Keratinocyte (primary cell): ENCODE data around the gene SLC16A1. TPM values are rescaled to one million over a fixed set of nuclear protein-coding genes. Genes with fewer than 3 reads are reported as not detected.
A peak's percentile ranks its signal among the peaks of the same experiment; 100 is the strongest.

ENCODE experiments used
- DNase-seq: peaks from one replicate; pipeline ENCODE4 v3.0.0-alpha.2; 2011; ENCODE audit warnings: low read depth, missing footprints, low spot score
- FAIRE-seq: peaks from 2 replicates; lab custom pipeline; 2011; peaks lifted over from hg19 to GRCh38; lab: Jason Lieb, UNC
- H2AFZ ChIP-seq: 2 replicates; pipeline ENCODE4 v1.6.0; 2012; ENCODE audit warnings: low read length, control low read depth, inconsistent platforms; ENCODE audit not compliant: control insufficient read depth
- H3K27ac ChIP-seq: 2 replicates; pipeline ENCODE4 v1.5.1; 2011; ENCODE audit warnings: low read length; ENCODE audit not compliant: control insufficient read depth, insufficient read depth
- H3K27me3 ChIP-seq: 3 replicates; pipeline ENCODE4 v1.6.0; 2011; ENCODE audit warnings: low read length; ENCODE audit not compliant: control insufficient read depth, insufficient read depth; ENCODE audit errors: extremely low read depth
- H3K36me3 ChIP-seq, 2 experiments: 2 replicates in 1 of 2; 3 replicates in 1 of 2; pipeline ENCODE4 v1.5.1; 2011; ENCODE audit warnings: low read length in 2 of 2, mild to moderate bottlenecking in 1 of 2; ENCODE audit not compliant: control insufficient read depth in 2 of 2, insufficient read depth in 2 of 2; ENCODE audit errors: extremely low read depth in 1 of 2
- H3K4me1 ChIP-seq: 3 replicates; pipeline ENCODE4 v1.5.1; 2011; ENCODE audit warnings: low read length; ENCODE audit not compliant: control insufficient read depth, insufficient read depth; ENCODE audit errors: extremely low read depth
- H3K4me2 ChIP-seq: 3 replicates; pipeline ENCODE4 v1.6.0; 2011; ENCODE audit warnings: low read depth, low read length; ENCODE audit not compliant: control insufficient read depth, insufficient read depth; ENCODE audit errors: extremely low read depth
- H3K4me3 ChIP-seq, 3 experiments: fragments of 200-600 bp in 1 of 3; sonication (generic) in 1 of 3; 2 replicates in 2 of 3; 3 replicates in 1 of 3; pipeline ENCODE4 v1.5.1; 2011 to 2016; ENCODE audit warnings: low read length in 3 of 3, mild to moderate bottlenecking in 3 of 3, control low read depth in 2 of 3, inconsistent platforms in 1 of 3, low read depth in 1 of 3, mixed read lengths in 1 of 3, mixed run types in 1 of 3, moderate library complexity in 1 of 3; ENCODE audit not compliant: control insufficient read depth in 2 of 3, insufficient read depth in 2 of 3; ENCODE audit errors: extremely low read depth in 1 of 3
- H3K79me2 ChIP-seq: 2 replicates; pipeline ENCODE4 v1.6.0; 2012; ENCODE audit warnings: low read length; ENCODE audit not compliant: control insufficient read depth, insufficient read depth
- H3K9ac ChIP-seq: 3 replicates; pipeline ENCODE4 v1.6.0; 2011; ENCODE audit warnings: low read length; ENCODE audit not compliant: control insufficient read depth, insufficient read depth; ENCODE audit errors: extremely low read depth
- H3K9me1 ChIP-seq: 3 replicates; pipeline ENCODE4 v1.6.0; 2011; ENCODE audit warnings: low read length; ENCODE audit not compliant: control insufficient read depth, insufficient read depth; ENCODE audit errors: extremely low read depth
- H3K9me3 ChIP-seq: 2 replicates; pipeline ENCODE4 v1.5.1; 2012; ENCODE audit warnings: low read depth, low read length; ENCODE audit not compliant: control insufficient read depth
- H4K20me1 ChIP-seq: 3 replicates; pipeline ENCODE4 v1.6.0; 2011; ENCODE audit warnings: low read length; ENCODE audit not compliant: control insufficient read depth, insufficient read depth; ENCODE audit errors: extremely low read depth
- EZH2 ChIP-seq: IDR thresholded peaks from one replicate; pipeline ENCODE4 v1.6.1; 2012; ENCODE audit warnings: inconsistent platforms, mild to moderate bottlenecking, low read length, moderate library complexity
- dilution Hi-C: fragments of 300-500 bp; cut with MboI; formaldehyde crosslinking; loops from one replicate; pipeline ENCODE4 v1.7.0; 2020; ENCODE audit warnings: low sequenced_read_pairs; ENCODE audit not compliant: extremely low pct_ligation_motif_present
- polyA plus RNA-seq, 5 experiments: library from polyadenylated mRNA; depleted of rRNA in 3 of 5; stranded (reverse) in 3 of 5; stranded (forward) in 1 of 5; unstranded in 1 of 5; fragments of >200 nt; gene quantifications; 1 replicate in 1 of 5; 2 replicates in 3 of 5; 3 replicates in 1 of 5; pipeline versions ENCODE4 v1.2.1 to v1.2.3, GENCODE V29; 2011 to 2012; ENCODE audit warnings: missing spikeins in 2 of 5, low read depth in 1 of 5, low replicate concordance in 1 of 5
- TF ChIP-seq, protein P1 (sequence below), 3 experiments: IDR thresholded peaks in 1 of 3; conservative IDR thresholded peaks in 1 of 3; optimal IDR thresholded peaks in 1 of 3; 2 replicates in 2 of 3; 3 replicates in 1 of 3; pipeline versions ENCODE3 to v1.5.1; 2011; ENCODE audit warnings: low read length in 3 of 3, mild to moderate bottlenecking in 3 of 3, moderate library complexity in 2 of 3, control low read depth in 1 of 3, inconsistent platforms in 1 of 3; ENCODE audit not compliant: insufficient read depth in 2 of 3; ENCODE audit errors: extremely low read depth in 1 of 3

Gene SLC16A1
- polyA plus RNA-seq, 1 donor (not counting 4 experiments of a cell fraction or from before 2014, with no cell fraction given): 242 TPM

DNA sequence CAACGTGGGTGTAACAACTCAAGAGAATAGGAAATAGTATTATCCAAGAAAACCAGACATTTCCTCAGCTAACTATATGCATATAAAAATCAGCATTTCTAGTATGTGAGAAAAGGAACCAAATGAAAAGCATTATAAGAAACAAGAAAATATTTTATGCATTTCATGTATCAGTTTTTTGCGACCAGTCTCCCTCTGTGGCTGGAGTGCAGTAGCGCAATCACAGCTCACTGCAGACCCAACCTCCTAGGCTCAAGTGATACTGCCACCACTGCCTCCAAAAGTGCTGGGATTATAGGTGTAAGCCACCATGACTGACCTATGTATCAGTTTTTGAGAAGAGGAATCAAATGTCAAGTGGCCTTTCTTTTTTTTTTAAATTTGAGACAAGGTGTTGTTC, 31.0 kb downstream of the SLC16A1 start:
- Histone ChIP-seq H3K4me2 (no peak overlapping the region), H3K79me2 (peaks cover 65% of the 10 kb centered on the region), H3K27me3 (no peaks in the 10 kb centered on the region), H3K9me3 (no peaks in the 10 kb centered on the region), H3K4me3 (no peak overlapping the region), H2AFZ (no peak overlapping the region), H3K27ac (no peak overlapping the region), H3K9ac (no peak overlapping the region), H4K20me1 (no peaks in the 10 kb centered on the region), H3K36me3 (peaks cover 17 to 39% of the 10 kb centered on the region in 2 experiments), H3K4me1 (peaks cover 1% of the 10 kb centered on the region), H3K9me1 (no peaks in the 10 kb centered on the region)
- FAIRE-seq (no peak), DNase-seq (no peak)
- TF ChIP-seq, protein P1, sequence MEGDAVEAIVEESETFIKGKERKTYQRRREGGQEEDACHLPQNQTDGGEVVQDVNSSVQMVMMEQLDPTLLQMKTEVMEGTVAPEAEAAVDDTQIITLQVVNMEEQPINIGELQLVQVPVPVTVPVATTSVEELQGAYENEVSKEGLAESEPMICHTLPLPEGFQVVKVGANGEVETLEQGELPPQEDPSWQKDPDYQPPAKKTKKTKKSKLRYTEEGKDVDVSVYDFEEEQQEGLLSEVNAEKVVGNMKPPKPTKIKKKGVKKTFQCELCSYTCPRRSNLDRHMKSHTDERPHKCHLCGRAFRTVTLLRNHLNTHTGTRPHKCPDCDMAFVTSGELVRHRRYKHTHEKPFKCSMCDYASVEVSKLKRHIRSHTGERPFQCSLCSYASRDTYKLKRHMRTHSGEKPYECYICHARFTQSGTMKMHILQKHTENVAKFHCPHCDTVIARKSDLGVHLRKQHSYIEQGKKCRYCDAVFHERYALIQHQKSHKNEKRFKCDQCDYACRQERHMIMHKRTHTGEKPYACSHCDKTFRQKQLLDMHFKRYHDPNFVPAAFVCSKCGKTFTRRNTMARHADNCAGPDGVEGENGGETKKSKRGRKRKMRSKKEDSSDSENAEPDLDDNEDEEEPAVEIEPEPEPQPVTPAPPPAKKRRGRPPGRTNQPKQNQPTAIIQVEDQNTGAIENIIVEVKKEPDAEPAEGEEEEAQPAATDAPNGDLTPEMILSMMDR (optimal IDR thresholded peaks at IDR 0.05 in 1 of 3, IDR thresholded peaks at IDR 0.05 in 1 of 3, conservative IDR thresholded peaks at IDR 0.05 in 1 of 3; ENCODE audit: extremely low read depth in 1 of 3, insufficient read depth in 2 of 3, low read length in 3 of 3): no peak
- no peak for TF ChIP-seq EZH2
- dilution Hi-C loops: no loop called here

DNA sequence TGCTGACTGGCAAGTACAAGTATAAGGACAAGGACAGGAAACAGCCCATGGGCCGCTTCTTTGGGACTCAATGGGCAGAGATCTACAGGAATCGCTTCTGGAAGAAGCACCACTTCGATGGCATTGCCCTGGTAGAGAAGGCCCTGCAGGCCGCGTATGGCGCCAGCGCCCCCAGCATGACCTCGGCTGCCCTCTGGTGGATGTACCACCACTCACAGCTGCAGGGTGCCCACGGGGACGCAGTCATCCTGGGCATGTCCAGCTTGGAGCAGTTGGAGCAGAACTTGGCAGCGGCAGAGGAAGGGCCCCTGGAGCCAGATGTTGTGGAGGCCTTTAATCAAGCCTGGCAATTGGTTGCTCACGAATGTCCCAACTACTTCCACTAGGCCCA, 32.0 kb downstream of the SLC16A1 start:
- Histone ChIP-seq H2AFZ (no peak overlapping the region), H3K79me2 (peaks cover 55% of the 10 kb centered on the region), H3K9me1 (no peaks in the 10 kb centered on the region), H3K4me3 (no peak overlapping the region), H4K20me1 (no peaks in the 10 kb centered on the region), H3K4me1 (no peaks in the 10 kb centered on the region), H3K27me3 (no peaks in the 10 kb centered on the region), H3K4me2 (no peak overlapping the region), H3K9ac (no peak overlapping the region), H3K9me3 (no peaks in the 10 kb centered on the region), H3K36me3 (peaks cover 16 to 35% of the 10 kb centered on the region in 2 experiments), H3K27ac (no peak overlapping the region)
- FAIRE-seq: no peak
- dilution Hi-C loops: no loop called here
- no peak for TF ChIP-seq EZH2
- TF ChIP-seq, protein P1 (optimal IDR thresholded peaks at IDR 0.05 in 1 of 3, IDR thresholded peaks at IDR 0.05 in 1 of 3, conservative IDR thresholded peaks at IDR 0.05 in 1 of 3; ENCODE audit: extremely low read depth in 1 of 3, insufficient read depth in 2 of 3, low read length in 3 of 3): peak in 1 of 3 experiments; percentile 23
- DNase-seq: no peak
